Measurements from ENCODE around the gene OR2AT4. TPM values are rescaled to one million over a fixed set of nuclear protein-coding genes. Genes with fewer than 3 reads are reported as not detected.

The OR2AT4 gene
- total and polyA plus RNA-seq, 2 donors (not counting 3 experiments of a cell fraction or from before 2014, with no cell fraction given): not detected

GRCh38 chr11:75076671-75077070, 20.0 kb downstream of the OR2AT4 start:
- Histone ChIP-seq H3K36me3 (ENCODE audit: control insufficient read depth in 2 of 2, extremely low read depth in 1 of 2, insufficient read depth in 2 of 2, low read length in 2 of 2) (no peaks in the 10 kb centered on the region), H3K9me1 (replicated peaks; ENCODE audit: control insufficient read depth, extremely low read depth, insufficient read depth, low read length) (no peaks in the 10 kb centered on the region), H3K9ac (replicated peaks; ENCODE audit: extremely low read depth, insufficient read depth, low read length) (no peak overlapping the region), H2AFZ (ENCODE audit: low read depth, low read length) (no peak overlapping the region), H3K4me1 (ENCODE audit: control insufficient read depth, extremely low read depth, insufficient read depth, low read length) (no peaks in the 10 kb centered on the region), H3K9me3 (replicated peaks; ENCODE audit: control insufficient read depth, insufficient read depth, low read length) (no peaks in the 10 kb centered on the region), H3K4me3 (replicated peaks in 1 of 3; ENCODE audit: insufficient read depth in 1 of 3, low read depth in 1 of 3, low read length in 3 of 3) (no peak overlapping the region), H3K27me3 (ENCODE audit: control insufficient read depth in 2 of 2, insufficient read depth in 2 of 2, low read length in 2 of 2) (peaks cover 8 to 14% of the 10 kb centered on the region in 2 experiments), H3K27ac (ENCODE audit: insufficient read depth, low read depth, low read length) (no peak overlapping the region), H3K4me2 (ENCODE audit: insufficient read depth, low read length) (no peak overlapping the region), H3K79me2 (ENCODE audit: control insufficient read depth, insufficient read depth, low read length) (no peaks in the 10 kb centered on the region), H4K20me1 (replicated peaks; ENCODE audit: control insufficient read depth, extremely low read depth, insufficient read depth, low read length) (no peaks in the 10 kb centered on the region)
- TF ChIP-seq FOS (IDR thresholded peaks at IDR 0.05; ENCODE audit: borderline replicate concordance, insufficient read depth, low read length) (no peak), MAX (IDR thresholded peaks at IDR 0.05; ENCODE audit: insufficient read depth, insufficient read length) (no peak), CTCF (IDR thresholded peaks at IDR 0.05; ENCODE audit: extremely low read depth in 1 of 2, insufficient read depth in 1 of 2, low read depth in 1 of 2, low read length in 2 of 2) (no peak), MYC (IDR thresholded peaks at IDR 0.05; ENCODE audit: low read depth, low read length) (no peak), JUN (IDR thresholded peaks at IDR 0.05; ENCODE audit: borderline replicate concordance, insufficient read depth, insufficient read length, low read depth) (no peak), GATA2 (IDR thresholded peaks at IDR 0.05; ENCODE audit: insufficient read depth, insufficient read length, low read depth, low read length) (no peak), POLR2A (IDR thresholded peaks at IDR 0.05; ENCODE audit: low read depth, low read length) (no peak), EZH2 (IDR thresholded peaks at IDR 0.05; ENCODE audit: borderline replicate concordance, low read depth, low read length, severe bottlenecking) (no peak), POLR2AphosphoS5 (IDR thresholded peaks at IDR 0.05; ENCODE audit: insufficient read depth, low read depth, low read length) (no peak)
- ChIA-PET POLR2A (no interaction called here), CTCF (no interaction called here)
- dilution Hi-C loops (cut with MboI; ENCODE audit: extremely low pct_ligation_motif_present, low sequenced_read_pairs) (no loop called here), intact Hi-C loops (cut with micrococcal nuclease) (no loop called here)
- no TSS peak for BruUV-seq (replicated peaks)
- no peak for FAIRE-seq
- DNase-seq (ENCODE audit: low read depth, low spot score): no peak
